H1 (cell line): ENCODE data around the gene TSPAN9. TPM values are rescaled to one million over a fixed set of nuclear protein-coding genes. Genes with fewer than 3 reads are reported as not detected.

Experiments used
- CTCF ChIA-PET: fragments of 300-600 bp; sonication (Branson Sonifier 250); formaldehyde crosslinking; loops from one replicate; lab custom pipeline; 2021; ENCODE audit not compliant: partially characterized antibody; lab: Charles Lee
- POLR2A ChIA-PET: fragments of 300-600 bp; sonication (Branson Sonifier 250); formaldehyde crosslinking; loops from one replicate; lab custom pipeline; 2021; ENCODE audit warnings: inconsistent platforms; ENCODE audit not compliant: partially characterized antibody; lab: Charles Lee
- DNase-seq, 2 experiments: peaks; one replicate each; pipeline versions ENCODE4 v3.0.0 to v3.0.0-alpha.2; 2010 to 2022; ENCODE audit warnings: low spot score in 2 of 2, low read depth in 1 of 2, mixed read lengths in 1 of 2
- FAIRE-seq: peaks from 2 replicates; lab custom pipeline; 2011; peaks lifted over from hg19 to GRCh38; lab: Jason Lieb, UNC
- H2AFZ ChIP-seq: 2 replicates; pipeline ENCODE4 v1.8.1; 2012; ENCODE audit warnings: low read length, inconsistent platforms
- H2AK5ac ChIP-seq: 2 replicates; pipeline ENCODE4 v1.6.1; 2013; ENCODE audit warnings: low read depth, low read length
- H2BK120ac ChIP-seq: replicated peaks from 2 replicates; pipeline ENCODE3; 2013; ENCODE audit warnings: low read depth, low read length, inconsistent platforms
- H2BK12ac ChIP-seq: 2 replicates; pipeline ENCODE4 v1.6.1; 2013; ENCODE audit warnings: low read depth, low read length
- H2BK15ac ChIP-seq: 2 replicates; pipeline ENCODE4 v1.6.1; 2013; ENCODE audit warnings: low read length
- H2BK20ac ChIP-seq: 2 replicates; pipeline ENCODE4 v1.6.1; 2013; ENCODE audit warnings: low read length
- H2BK5ac ChIP-seq: 2 replicates; pipeline ENCODE4 v1.6.1; 2013; ENCODE audit warnings: low read depth, low read length
- H3K14ac ChIP-seq: 2 replicates; pipeline ENCODE4 v1.6.1; 2013; ENCODE audit warnings: inconsistent platforms; ENCODE audit not compliant: insufficient read length
- H3K18ac ChIP-seq: 2 replicates; pipeline ENCODE4 v1.6.1; 2013; ENCODE audit warnings: low read length; ENCODE audit errors: extremely low read depth
- H3K23ac ChIP-seq: 2 replicates; pipeline ENCODE4 v1.6.1; 2013; ENCODE audit warnings: inconsistent platforms; ENCODE audit not compliant: insufficient read length
- H3K23me2 ChIP-seq: 2 replicates; pipeline ENCODE4 v1.6.1; 2013; ENCODE audit warnings: low read depth, low read length
- H3K27ac ChIP-seq: 2 replicates; pipeline ENCODE4 v1.6.1; 2011; ENCODE audit warnings: low read depth, low read length, inconsistent platforms
- H3K27me3 ChIP-seq, 4 experiments: replicated peaks in 1 of 4; 1 replicate in 1 of 4; 2 replicates in 3 of 4; pipeline versions ENCODE4 v1.6.1 to v1.8.1; 2011 to 2013; ENCODE audit warnings: low read length in 3 of 4, mild to moderate bottlenecking in 3 of 4, inconsistent platforms in 2 of 4, mixed read lengths in 2 of 4, moderate library complexity in 1 of 4; ENCODE audit not compliant: control insufficient read depth in 3 of 4, insufficient read depth in 3 of 4; ENCODE audit errors: extremely low read depth in 1 of 4
- H3K36me3 ChIP-seq, 4 experiments: 2 replicates each; pipeline versions ENCODE4 v1.6.1 to v1.8.1; 2011 to 2013; ENCODE audit warnings: mild to moderate bottlenecking in 4 of 4, low read length in 3 of 4, moderate library complexity in 2 of 4, control low read depth in 1 of 4, inconsistent platforms in 1 of 4; ENCODE audit not compliant: insufficient read depth in 4 of 4, control insufficient read depth in 2 of 4
- H3K4ac ChIP-seq: replicated peaks from 2 replicates; pipeline ENCODE3; 2013; ENCODE audit warnings: low read length, low read depth, mixed read lengths, inconsistent platforms; ENCODE audit not compliant: insufficient read length
- H3K4me1 ChIP-seq, 4 experiments: replicated peaks in 1 of 4; 1 replicate in 1 of 4; 2 replicates in 3 of 4; pipeline versions ENCODE4 v1.6.1 to v1.8.1; 2011 to 2013; ENCODE audit warnings: low read length in 3 of 4, inconsistent platforms in 2 of 4, mixed read lengths in 1 of 4; ENCODE audit not compliant: insufficient read depth in 4 of 4, control insufficient read depth in 3 of 4
- H3K4me2 ChIP-seq, 2 experiments: 2 replicates each; pipeline versions ENCODE4 v1.6.1 to v1.8.1; 2011 to 2013; ENCODE audit warnings: low read depth in 2 of 2, low read length in 2 of 2, control low read depth in 1 of 2, inconsistent platforms in 1 of 2, mild to moderate bottlenecking in 1 of 2; ENCODE audit not compliant: insufficient read depth in 1 of 2
- H3K4me3 ChIP-seq, 4 experiments: fragments of 200-600, 300-600 bp in 1 of 4; sonication (generic), shearing (Covaris generic), sonication (Bioruptor Twin) in 1 of 4; 2 replicates each; pipeline versions ENCODE4 v1.5.1 to v1.8.1; 2011 to 2016; ENCODE audit warnings: low read length in 4 of 4, low read depth in 3 of 4, control low read depth in 2 of 4, inconsistent platforms in 2 of 4, mild to moderate bottlenecking in 2 of 4, mixed read lengths in 1 of 4, moderate library complexity in 1 of 4; ENCODE audit not compliant: insufficient read depth in 2 of 4; ENCODE audit errors: extremely low read depth in 1 of 4
- H3K56ac ChIP-seq: replicated peaks from 2 replicates; pipeline ENCODE3; 2013; ENCODE audit warnings: low read depth, mild to moderate bottlenecking, mixed read lengths, low read length, inconsistent platforms; ENCODE audit not compliant: insufficient read length
- H3K79me1 ChIP-seq: 2 replicates; pipeline ENCODE4 v1.6.1; 2013; ENCODE audit warnings: low read depth, low read length, control low read depth
- H3K79me2 ChIP-seq, 2 experiments: 2 replicates each; pipeline versions ENCODE4 v1.6.1 to v1.8.1; 2012 to 2013; ENCODE audit warnings: low read length in 2 of 2, mild to moderate bottlenecking in 2 of 2, inconsistent platforms in 1 of 2; ENCODE audit not compliant: insufficient read depth in 2 of 2, control insufficient read depth in 1 of 2
- H3K9ac ChIP-seq, 4 experiments: replicated peaks in 1 of 4; 1 replicate in 1 of 4; 2 replicates in 3 of 4; pipeline versions ENCODE4 v1.6.1 to v1.8.1; 2011 to 2013; ENCODE audit warnings: low read depth in 3 of 4, low read length in 3 of 4, control low read depth in 2 of 4, mild to moderate bottlenecking in 2 of 4, moderate library complexity in 2 of 4, inconsistent platforms in 1 of 4; ENCODE audit errors: extremely low read depth in 1 of 4
- H3K9me3 ChIP-seq, 2 experiments: 2 replicates each; pipeline versions ENCODE4 v1.6.1 to v1.8.1; 2012 to 2013; ENCODE audit warnings: mild to moderate bottlenecking in 2 of 2, moderate library complexity in 2 of 2, control low read depth in 1 of 2, inconsistent platforms in 1 of 2, low read depth in 1 of 2, low read length in 1 of 2, mixed read lengths in 1 of 2; ENCODE audit not compliant: insufficient read depth in 2 of 2
- H4K20me1 ChIP-seq, 2 experiments: replicated peaks in 1 of 2; 2 replicates each; pipeline versions ENCODE3 to v1.8.1; 2011 to 2013; ENCODE audit warnings: inconsistent platforms in 2 of 2, low read length in 2 of 2, mild to moderate bottlenecking in 1 of 2; ENCODE audit not compliant: insufficient read depth in 2 of 2, control insufficient read depth in 1 of 2
- H4K5ac ChIP-seq: 2 replicates; pipeline ENCODE4 v1.6.1; 2013; ENCODE audit warnings: low read length, low read depth, mixed read lengths, inconsistent platforms; ENCODE audit not compliant: insufficient read length
- H4K8ac ChIP-seq: 2 replicates; pipeline ENCODE4 v1.8.0; 2013; ENCODE audit warnings: mild to moderate bottlenecking, moderate library complexity, low read length, inconsistent platforms; ENCODE audit not compliant: insufficient read depth; ENCODE audit errors: extremely low read depth
- H4K91ac ChIP-seq: replicated peaks from 2 replicates; pipeline ENCODE3; 2013; ENCODE audit warnings: low read length, mixed read lengths, inconsistent platforms; ENCODE audit not compliant: insufficient read length
- CTCF ChIP-seq, 3 experiments: IDR thresholded peaks; 1 replicate in 2 of 3; 2 replicates in 1 of 3; pipeline versions ENCODE4 v1.5.1 to v1.6.1; 2011; ENCODE audit warnings: low read length in 3 of 3, mild to moderate bottlenecking in 3 of 3, inconsistent platforms in 2 of 3, low read depth in 1 of 3, moderate library complexity in 1 of 3; ENCODE audit not compliant: insufficient read depth in 1 of 3; ENCODE audit errors: control extremely low read depth in 1 of 3
- HDAC2 ChIP-seq, 2 experiments: fragments of 300-600 bp in 1 of 2; sonication (generic) in 1 of 2; IDR thresholded peaks; 2 replicates each; pipeline ENCODE4 v1.6.1; 2011 to 2012; ENCODE audit warnings: low read depth in 2 of 2, low read length in 2 of 2, mild to moderate bottlenecking in 2 of 2, moderate library complexity in 2 of 2, borderline replicate concordance in 1 of 2, inconsistent platforms in 1 of 2
- RAD21 ChIP-seq, 2 experiments: IDR thresholded peaks in 1 of 2; conservative IDR thresholded peaks in 1 of 2; 2 replicates each; pipeline ENCODE4 v1.6.1; 2011; ENCODE audit warnings: low read depth in 2 of 2, low read length in 2 of 2, improper control_type of control experiment in 1 of 2, inconsistent platforms in 1 of 2, mild to moderate bottlenecking in 1 of 2, moderate library complexity in 1 of 2
- WGBS, 2 experiments: shearing (Covaris generic) in 1 of 2; methylation state at CpG; one replicate each; pipeline versions ENCODE4 v1.1.6 to v1.1.7; 2013 to 2015; ENCODE audit warnings: low lambda C conversion rate in 2 of 2, mixed read lengths in 2 of 2, inconsistent platforms in 1 of 2, low coverage in 1 of 2, missing lambda C conversion rate in 1 of 2; ENCODE audit not compliant: insufficient replicate concordance in 2 of 2, insufficient coverage in 1 of 2, insufficient read length in 1 of 2; ENCODE audit errors: extremely low coverage in 1 of 2, missing lambda C conversion rate in 1 of 2; 5-methylcytosine and 5-hydroxymethylcytosine counted together
- polyA plus RNA-seq, 7 experiments: library from polyadenylated mRNA; depleted of rRNA in 3 of 7; stranded (reverse) in 5 of 7; unstranded in 2 of 7; fragments of >200 nt in 5 of 7; fragments of 200-250 nt in 2 of 7; gene quantifications; 1 replicate in 5 of 7; 2 replicates in 1 of 7; 4 replicates in 1 of 7; pipeline versions ENCODE4 v1.2.1 to v1.2.3, GENCODE V29; 2011 to 2013; ENCODE audit warnings: missing spikeins in 2 of 7, mixed read lengths in 2 of 7
- total RNA-seq: library from RNA; stranded (reverse); fragmentation: NEBNext Ultra II Directional; extraction: Animal tissue kit (Norgen Biotek cat#: 25700); gene quantifications from 2 replicates; pipeline ENCODE4 v1.2.1, GENCODE V29; 2021

The TSPAN9 gene
- total and polyA plus RNA-seq, 2 of the 8 experiments (the other 6 are each of a cell fraction or from before 2014, with no cell fraction given): 11.5 to 29.1 TPM

- no peak for DNase-seq
- no peak overlapping the region for H4K5ac ChIP-seq
- no peak overlapping the region for H3K14ac ChIP-seq
- no peaks in the 10 kb centered on the region; a peak in 3 of 7 replicates for H3K4me1 ChIP-seq
- no peak overlapping the region for H2BK5ac ChIP-seq
- no peak overlapping the region for H3K27ac ChIP-seq
- no peak overlapping the region; the same call in 1 of the 2 replicates for H2AK5ac ChIP-seq
- no peak overlapping the region for H2AFZ ChIP-seq
- peaks cover 14 to 38% (median 22%) of the 10 kb centered on the region in 4 experiments for H3K36me3 ChIP-seq
- no peak overlapping the region for H3K18ac ChIP-seq
- no peak overlapping the region for H2BK15ac ChIP-seq
- no peak overlapping the region for H2BK120ac ChIP-seq
- no peak for FAIRE-seq
- TF ChIP-seq RAD21 (IDR thresholded peaks at IDR 0.05 in 1 of 2, conservative IDR thresholded peaks at IDR 0.05 in 1 of 2; ENCODE audit: low read depth in 2 of 2, low read length in 2 of 2) (peak; percentile 57 to 67; a peak in 3 of 4 replicates), CTCF (IDR thresholded peaks at IDR 0.05; ENCODE audit: control extremely low read depth in 1 of 3, insufficient read depth in 1 of 3, low read depth in 1 of 3, low read length in 3 of 3) (peak in 2 of 3 experiments; percentile 45 to 48; a peak in 3 of 4 replicates), HDAC2 (IDR thresholded peaks at IDR 0.05; ENCODE audit: borderline replicate concordance in 1 of 2, low read depth in 2 of 2, low read length in 2 of 2) (no peak)
- ChIA-PET CTCF (interaction anchor here (0.5 to 4.3 kb wide), 6 partner anchors 12 to 210 kb away, joined by 3 to 30 read pairs (median 4); no protein-coding TSS in a partner anchor), POLR2A (no interaction called here)
- no peak overlapping the region for H3K4me2 ChIP-seq
- H3K23ac ChIP-seq: no peak overlapping the region
- H4K91ac ChIP-seq: no peak overlapping the region
- no peaks in the 10 kb centered on the region for H3K79me2 ChIP-seq
- H2BK20ac ChIP-seq: no peak overlapping the region
- H3K4me3 ChIP-seq: no peak overlapping the region
- no peaks in the 10 kb centered on the region for H3K23me2 ChIP-seq
- H3K9ac ChIP-seq: no peak overlapping the region
- no peaks in the 10 kb centered on the region for H3K27me3 ChIP-seq
- 91% methylated on average over 14 of the region's 16 CpGs; no CpG with 5 or more reads in 1 of the 2 experiments for WGBS, 2 experiments
- H3K56ac ChIP-seq: no peak overlapping the region
- H2BK12ac ChIP-seq: no peak overlapping the region
- H3K79me1 ChIP-seq: no peaks in the 10 kb centered on the region; the same call in 1 of the 2 replicates
- no peak overlapping the region for H4K8ac ChIP-seq
- no peak overlapping the region for H3K4ac ChIP-seq
- H4K20me1 ChIP-seq: peaks cover 2 to 19% of the 10 kb centered on the region in 2 experiments
- H3K9me3 ChIP-seq: no peaks in the 10 kb centered on the region
These were observed 41.1 kb upstream of the TSPAN9 start for GRCh38 chr12:3035815-3036702.
